ENCODE measurements around the gene PTH2R.
"Not testable (repeated sequence)": the region's sequence is repeated elsewhere in the genome, so short reads cannot be mapped to it uniquely, and the experiment has no call there.

PTH2R gene

GRCh38 chr2:208490492-208490891 is 83.9 kb downstream of the PTH2R start:
- TF ChIP-seq CTCF (conservative IDR thresholded peaks at IDR 0.05) (no peak), ZFX (IDR thresholded peaks at IDR 0.05) (no peak)

DNA sequence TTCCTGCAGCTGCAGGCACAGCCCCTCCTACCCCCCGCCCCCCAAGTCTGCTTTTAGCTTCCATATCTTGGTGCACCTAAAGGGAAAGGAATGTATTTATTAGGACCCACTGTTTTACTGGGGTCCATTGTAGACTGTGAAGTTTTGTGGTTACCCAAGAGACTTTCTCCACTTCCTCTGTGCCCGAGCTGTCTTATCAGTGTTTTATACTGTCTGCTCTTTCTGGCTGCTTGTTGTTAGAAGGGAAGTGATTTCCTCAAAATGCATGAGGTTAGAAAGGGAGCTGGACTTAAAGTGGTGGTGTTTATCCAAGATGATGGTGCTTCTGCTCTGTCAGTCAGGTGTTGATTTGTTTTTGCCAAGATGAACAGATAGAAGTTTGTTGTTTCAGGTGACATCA is 85.0 kb downstream of the PTH2R start:
- TF ChIP-seq CTCF (conservative IDR thresholded peaks at IDR 0.05), result no peak
- no peak for TF ChIP-seq ZFX (IDR thresholded peaks at IDR 0.05)
- no peak overlapping the region for H3K27ac ChIP-seq

More at GRCh38 chr2:208490492-208490891, 83.9 kb downstream of the PTH2R start:
- no peak overlapping the region for H3K27ac ChIP-seq

GRCh38 chr2:208492069-208492468 is 85.5 kb downstream of the PTH2R start:
- TF ChIP-seq CTCF (conservative IDR thresholded peaks at IDR 0.05) (no peak), ZFX (IDR thresholded peaks at IDR 0.05) (no peak)
- H3K27ac ChIP-seq, result no peak overlapping the region

- no peak overlapping the region for H3K27ac ChIP-seq
- TF ChIP-seq CTCF (conservative IDR thresholded peaks at IDR 0.05) (no peak), ZFX (IDR thresholded peaks at IDR 0.05) (no peak)
Observed at GRCh38 chr2:208493186-208493585, 86.6 kb downstream of the PTH2R start.

- H3K27ac ChIP-seq, result no peak overlapping the region
- TF ChIP-seq ZFX (IDR thresholded peaks at IDR 0.05) (no peak), CTCF (conservative IDR thresholded peaks at IDR 0.05) (no peak)
Observed at GRCh38 chr2:208496129-208496528, 89.5 kb downstream of the PTH2R start.

- no peak overlapping the region for H3K27ac ChIP-seq
- TF ChIP-seq CTCF (conservative IDR thresholded peaks at IDR 0.05) (no peak), ZFX (IDR thresholded peaks at IDR 0.05) (no peak)
Observed at GRCh38 chr2:208501206-208501605, 94.6 kb downstream of the PTH2R start.

DNA sequence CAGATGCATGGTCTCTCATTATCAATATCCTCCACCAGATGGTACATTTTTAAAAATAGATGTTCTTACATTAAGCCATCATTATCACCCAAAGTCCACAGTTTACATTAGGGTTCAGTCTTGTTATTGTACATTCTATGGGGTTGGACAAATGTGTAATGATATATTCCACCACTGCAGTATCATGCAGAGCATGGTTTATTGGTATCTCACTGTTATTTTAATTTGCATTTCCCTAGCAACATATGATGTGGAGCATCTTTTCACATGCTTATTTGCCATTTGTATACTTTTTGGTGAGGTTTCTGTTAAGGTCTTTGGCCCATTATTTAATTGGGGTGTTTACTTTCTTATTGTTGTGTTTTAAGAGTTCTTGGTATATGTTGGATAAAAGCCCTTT is 95.7 kb downstream of the PTH2R start:
- TF ChIP-seq ZFX (IDR thresholded peaks at IDR 0.05), result no peak
- no peak for TF ChIP-seq CTCF (conservative IDR thresholded peaks at IDR 0.05)
- no peak overlapping the region for H3K27ac ChIP-seq

DNA sequence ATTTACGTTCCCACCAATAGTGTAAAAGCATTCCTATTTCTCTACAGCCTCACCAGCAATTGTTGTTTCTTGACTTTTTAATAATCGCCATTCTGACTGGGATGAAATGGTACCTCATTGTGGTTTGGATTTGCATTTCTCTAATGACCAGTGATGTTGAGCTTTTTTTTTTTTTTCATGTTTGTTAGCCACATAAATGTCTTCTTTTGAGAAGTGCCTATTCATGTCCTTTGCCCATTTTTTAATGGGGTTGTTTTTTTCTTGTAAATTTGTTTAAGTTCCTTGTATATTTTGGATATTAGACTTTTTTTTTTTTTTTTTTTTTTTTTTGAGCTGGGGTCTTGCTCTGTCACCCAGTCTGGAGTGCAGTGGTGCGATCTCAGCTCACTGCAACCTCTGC is 98.8 kb downstream of the PTH2R start:
- not testable (repeated sequence) for H3K27ac ChIP-seq

Data from C4-2B (cell line).